Testis (tissue), 3 donors: ENCODE results near the gene KY. TPM values are rescaled to one million over a fixed set of nuclear protein-coding genes. Genes with fewer than 3 reads are reported as not detected.
"Not testable (repeated sequence)": the region's sequence is repeated elsewhere in the genome, so short reads cannot be mapped to it uniquely, and the experiment has no call there.

ENCODE experiments used
- DNase-seq: peaks from one replicate; pipeline ENCODE4 v3.0.0-alpha.2; 2019
- H3K27ac ChIP-seq, 2 donors: fragments of 200-600 bp; sonication (generic); one replicate each; pipeline ENCODE4 v1.5.1; 2019
- H3K27me3 ChIP-seq: fragments of 200-600 bp; sonication (generic); one replicate; pipeline ENCODE4 v1.5.1; 2019
- H3K36me3 ChIP-seq: fragments of 200-600 bp; sonication (generic); one replicate; pipeline ENCODE4 v1.5.1; 2017; ENCODE audit warnings: low read depth; ENCODE audit errors: missing control alignments
- H3K4me1 ChIP-seq: fragments of 200-600 bp; sonication (generic); one replicate; pipeline ENCODE4 v1.5.1; 2019
- H3K4me3 ChIP-seq, 2 donors: fragments of 200-600 bp; sonication (generic); one replicate each; pipeline ENCODE4 v1.5.1; 2017 to 2019
- H3K9me3 ChIP-seq: fragments of 200-600 bp; sonication (generic); one replicate; pipeline ENCODE4 v1.5.1; 2017
- CTCF ChIP-seq, 3 experiments: fragments of 450-650 bp in 2 of 3; fragments of 200-600 bp in 1 of 3; sonication (generic) in 1 of 3; IDR thresholded peaks; one replicate each; pipeline ENCODE4 v1.5.1; 2016 to 2019; ENCODE audit warnings: antibody characterized with exemption in 3 of 3, mild to moderate bottlenecking in 2 of 3, moderate library complexity in 1 of 3
- POLR2A ChIP-seq: fragments of 450-650 bp; IDR thresholded peaks from one replicate; pipeline ENCODE4 v1.6.1; 2017; ENCODE audit warnings: antibody characterized with exemption, mild to moderate bottlenecking, moderate library complexity
- WGBS, 2 donors: methylation state at CpG; one replicate each; pipeline ENCODE4 v1.1.5; 2018; 5-methylcytosine and 5-hydroxymethylcytosine counted together
- intact Hi-C: fragments of 100-400 bp; cut with DNase I; formaldehyde crosslinking; loops from one replicate; pipeline ENCODE4 v1.15.1; 2023; ENCODE audit warnings: low total_unique reads
- polyA plus RNA-seq: library from polyadenylated mRNA; stranded (reverse); fragments of 350-450 nt; fragmentation: Illumina TruSeq; extraction: RNeasy Lipid Tissue Mini Kit (QIAGEN cat#74804); gene quantifications from one replicate; pipeline ENCODE4 v1.2.3, GENCODE V29; 2014; ENCODE audit warnings: low read depth, low replicate concordance; ENCODE audit not compliant: insufficient read depth
- total RNA-seq, 2 donors: library from RNA; depleted of rRNA; stranded (reverse); fragments of >200 nt; gene quantifications; one replicate each; pipeline ENCODE4 v1.2.3, GENCODE V29; 2016

KY gene
- total and polyA plus RNA-seq, 3 donors from 2014 or later = 0.37 to 2.4 (median 0.71) TPM

- H3K27ac ChIP-seq = no peak overlapping the region
- H3K27me3 ChIP-seq = no peaks in the 10 kb centered on the region
- 50 to 51% methylated on average over 1 of the region's 1 CpG for WGBS, 2 donors
- peaks cover 6% of the 10 kb centered on the region for H3K4me1 ChIP-seq
- no peaks in the 10 kb centered on the region for H3K9me3 ChIP-seq
- no peaks in the 10 kb centered on the region for H3K36me3 ChIP-seq
- H3K4me3 ChIP-seq = no peak overlapping the region
- DNase-seq = no peak
- no peak for TF ChIP-seq POLR2A
- no peak for TF ChIP-seq CTCF (IDR thresholded peaks at IDR 0.05)
- intact Hi-C loops = no loop called here
Measured at GRCh38 chr3:134600206-134600605, 50.6 kb downstream of the KY start.

GRCh38 chr3:134598763-134599545 lies 51.9 kb downstream of the KY start:
- no peak for DNase-seq
- H3K27me3 ChIP-seq = no peaks in the 10 kb centered on the region
- no peak overlapping the region for H3K4me3 ChIP-seq
- no peak for TF ChIP-seq CTCF (IDR thresholded peaks at IDR 0.05)
- TF ChIP-seq POLR2A = no peak
- intact Hi-C loops = no loop called here
- H3K27ac ChIP-seq = no peak overlapping the region
- no peaks in the 10 kb centered on the region for H3K36me3 ChIP-seq
- WGBS, 2 donors = 79 to 81% methylated on average over 10 of the region's 10 CpGs
- H3K4me1 ChIP-seq = peaks cover 6% of the 10 kb centered on the region
- no peaks in the 10 kb centered on the region for H3K9me3 ChIP-seq

GRCh38 chr3:134597390-134597970 lies 53.3 kb downstream of the KY start:
- no peak overlapping the region for H3K4me3 ChIP-seq
- TF ChIP-seq POLR2A (no peak), CTCF (IDR thresholded peaks at IDR 0.05) (no peak)
- H3K27me3 ChIP-seq = no peaks in the 10 kb centered on the region
- intact Hi-C loops = no loop called here
- no peaks in the 10 kb centered on the region for H3K36me3 ChIP-seq
- peaks cover 6% of the 10 kb centered on the region for H3K4me1 ChIP-seq
- DNase-seq = no peak
- WGBS, 2 donors = 39 to 100% methylated on average over 2 of the region's 2 CpGs
- H3K27ac ChIP-seq = no peak overlapping the region
- H3K9me3 ChIP-seq = no peaks in the 10 kb centered on the region

GRCh38 chr3:134594986-134595385 lies 55.8 kb downstream of the KY start:
- H3K27me3 ChIP-seq, DNase-seq, H3K36me3 ChIP-seq, H3K4me1 ChIP-seq, H3K27ac ChIP-seq, H3K9me3 ChIP-seq, intact Hi-C loops, H3K4me3 ChIP-seq: not testable (repeated sequence)
- WGBS, 2 donors = 64 to 73% methylated on average over 3 of the region's 3 CpGs

- TF ChIP-seq CTCF (IDR thresholded peaks at IDR 0.05) (no peak), POLR2A (no peak)
- Histone ChIP-seq H3K27ac (no peak overlapping the region), H3K9me3 (no peaks in the 10 kb centered on the region), H3K4me3 (no peak overlapping the region), H3K4me1 (no peaks in the 10 kb centered on the region), H3K27me3 (no peaks in the 10 kb centered on the region), H3K36me3 (no peaks in the 10 kb centered on the region)
- intact Hi-C loops = no loop called here
- DNase-seq = no peak
- 71 to 75% methylated on average over 8 of the region's 8 CpGs for WGBS, 2 donors
Measured at GRCh38 chr3:134594331-134594741, 56.5 kb downstream of the KY start.
